PC-9 (cell line): Measurements from ENCODE around the gene GSC. TPM values are rescaled to one million over a fixed set of nuclear protein-coding genes. Genes with fewer than 3 reads are reported as not detected.

Experiments
- BruUV-seq: library from RNA; stranded (reverse); fragments of 400-500 nt; replicated peaks from 2 replicates; lab custom pipeline; 2021; lab: Mats Ljungman, UMichigan
- CTCF ChIA-PET: fragments of 300-600 bp; sonication (Branson Sonifier 250); formaldehyde crosslinking; loops from one replicate; lab custom pipeline; 2022; ENCODE audit warnings: antibody characterized with exemption; lab: Charles Lee
- POLR2A ChIA-PET: fragments of 300-600 bp; sonication (Branson Sonifier 250); formaldehyde crosslinking; loops from one replicate; lab custom pipeline; 2022; ENCODE audit warnings: antibody characterized with exemption; ENCODE audit not compliant: unreplicated experiment; lab: Charles Lee
- DNase-seq, 2 experiments: peaks; one replicate each; pipeline versions ENCODE4 v3.0.0 to v3.0.0-alpha.2; 2015 to 2022; ENCODE audit warnings: mixed read lengths in 1 of 2
- H2AFZ ChIP-seq: fragments of 200-600 bp; sonication (generic); 2 replicates; pipeline ENCODE4 v1.8.1; 2017; ENCODE audit warnings: antibody characterized with exemption
- H3F3A ChIP-seq: fragments of 200-600 bp; sonication (generic); 2 replicates; pipeline ENCODE4 v1.8.1; 2017; ENCODE audit warnings: antibody characterized with exemption, mild to moderate bottlenecking, low read depth; ENCODE audit not compliant: insufficient read depth
- H3K27ac ChIP-seq: fragments of 200-600 bp; sonication (generic); 2 replicates; pipeline ENCODE4 v1.6.1; 2016; ENCODE audit warnings: mixed run types
- H3K27me3 ChIP-seq: fragments of 200-600 bp; sonication (generic); 2 replicates; pipeline ENCODE4 v1.6.1; 2016; ENCODE audit warnings: low read depth, mixed run types; ENCODE audit not compliant: insufficient read depth
- H3K36me3 ChIP-seq: fragments of 200-600 bp; sonication (generic); 2 replicates; pipeline ENCODE4 v1.6.1; 2016; ENCODE audit warnings: low read depth, mixed run types
- H3K4me1 ChIP-seq: fragments of 200-600 bp; sonication (generic); replicated peaks from 2 replicates; pipeline ENCODE4 v1.6.1; 2016; ENCODE audit warnings: mixed run types; ENCODE audit not compliant: insufficient read depth
- H3K4me2 ChIP-seq: fragments of 200-600 bp; sonication (generic); 2 replicates; pipeline ENCODE4 v1.6.1; 2017; ENCODE audit warnings: mixed run types
- H3K4me3 ChIP-seq: fragments of 200-600 bp; sonication (generic); 2 replicates; pipeline ENCODE4 v1.6.1; 2016; ENCODE audit warnings: mixed run types
- H3K79me2 ChIP-seq: fragments of 200-600 bp; sonication (generic); 2 replicates; pipeline ENCODE4 v1.6.1; 2017; ENCODE audit warnings: low read depth, mixed run types
- H3K9me2 ChIP-seq: fragments of 200-600 bp; sonication (generic); 2 replicates; pipeline ENCODE4 v1.8.1; 2017; ENCODE audit warnings: mild to moderate bottlenecking; ENCODE audit not compliant: insufficient read depth
- H3K9me3 ChIP-seq: fragments of 200-600 bp; sonication (generic); 2 replicates; pipeline ENCODE4 v1.8.1; 2016; ENCODE audit warnings: low read depth; ENCODE audit not compliant: insufficient read depth
- H4K20me1 ChIP-seq: fragments of 200-600 bp; sonication (generic); 2 replicates; pipeline ENCODE4 v1.8.1; 2017; ENCODE audit not compliant: insufficient read depth
- EZH2 ChIP-seq: fragments of 200-600 bp; sonication (generic); IDR thresholded peaks from 2 replicates; pipeline ENCODE4 v1.8.0; 2017; ENCODE audit warnings: antibody characterized with exemption, low read depth
- intact Hi-C: fragments of 100-400 bp; cut with micrococcal nuclease; formaldehyde crosslinking; loops from one replicate; pipeline ENCODE4 v1.10.0; 2022; ENCODE audit not compliant: unreplicated experiment
- total RNA-seq: library from RNA; stranded (reverse); gene quantifications from 2 replicates; pipeline ENCODE4 v1.2.3, GENCODE V29; 2021
- TF ChIP-seq, protein P1 (sequence below): fragments of 200-600 bp; sonication (generic); conservative IDR thresholded peaks from 2 replicates; pipeline ENCODE4 v1.6.1; 2017; ENCODE audit warnings: mixed run types, antibody characterized with exemption, mild to moderate bottlenecking, moderate library complexity

Gene GSC
- total RNA-seq, 1 experiment from 2014 or later: not detected

DNA sequence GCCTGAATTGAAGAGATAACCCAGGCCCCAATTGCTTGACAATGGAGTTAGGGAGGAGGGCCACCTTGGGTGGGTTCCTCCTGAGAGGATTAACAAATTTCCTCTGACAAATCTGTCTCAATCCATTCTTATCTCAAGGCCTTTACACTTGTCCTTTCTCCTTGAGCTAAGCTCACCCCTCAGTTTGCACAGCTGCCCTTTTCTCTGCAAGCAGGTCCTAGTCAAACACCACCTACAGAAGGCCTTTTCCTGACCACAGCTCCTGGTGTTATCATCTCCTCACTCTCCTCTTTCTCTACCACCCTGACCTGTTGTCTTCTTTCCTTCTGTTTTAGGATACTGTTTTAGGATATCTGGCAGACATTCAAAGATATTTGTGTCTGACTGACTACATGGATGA lies 26.4 kb upstream of the GSC start:
- Histone ChIP-seq H3K27ac (no peak overlapping the region), H3K4me2 (no peak overlapping the region), H2AFZ (no peak overlapping the region), H4K20me1 (no peaks in the 10 kb centered on the region), H3K27me3 (peaks cover 4% of the 10 kb centered on the region), H3F3A (no peaks in the 10 kb centered on the region), H3K36me3 (no peaks in the 10 kb centered on the region), H3K9me3 (no peaks in the 10 kb centered on the region), H3K4me3 (no peak overlapping the region), H3K79me2 (no peaks in the 10 kb centered on the region), H3K4me1 (no peaks in the 10 kb centered on the region), H3K9me2 (no peaks in the 10 kb centered on the region)
- intact Hi-C loops: no loop called here
- POLR2A ChIA-PET: no interaction called here
- TF ChIP-seq, protein P1, sequence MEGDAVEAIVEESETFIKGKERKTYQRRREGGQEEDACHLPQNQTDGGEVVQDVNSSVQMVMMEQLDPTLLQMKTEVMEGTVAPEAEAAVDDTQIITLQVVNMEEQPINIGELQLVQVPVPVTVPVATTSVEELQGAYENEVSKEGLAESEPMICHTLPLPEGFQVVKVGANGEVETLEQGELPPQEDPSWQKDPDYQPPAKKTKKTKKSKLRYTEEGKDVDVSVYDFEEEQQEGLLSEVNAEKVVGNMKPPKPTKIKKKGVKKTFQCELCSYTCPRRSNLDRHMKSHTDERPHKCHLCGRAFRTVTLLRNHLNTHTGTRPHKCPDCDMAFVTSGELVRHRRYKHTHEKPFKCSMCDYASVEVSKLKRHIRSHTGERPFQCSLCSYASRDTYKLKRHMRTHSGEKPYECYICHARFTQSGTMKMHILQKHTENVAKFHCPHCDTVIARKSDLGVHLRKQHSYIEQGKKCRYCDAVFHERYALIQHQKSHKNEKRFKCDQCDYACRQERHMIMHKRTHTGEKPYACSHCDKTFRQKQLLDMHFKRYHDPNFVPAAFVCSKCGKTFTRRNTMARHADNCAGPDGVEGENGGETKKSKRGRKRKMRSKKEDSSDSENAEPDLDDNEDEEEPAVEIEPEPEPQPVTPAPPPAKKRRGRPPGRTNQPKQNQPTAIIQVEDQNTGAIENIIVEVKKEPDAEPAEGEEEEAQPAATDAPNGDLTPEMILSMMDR: no peak
- no peak for TF ChIP-seq EZH2
- no peak for DNase-seq
- BruUV-seq: no TSS peak
- CTCF ChIA-PET: no interaction called here

DNA sequence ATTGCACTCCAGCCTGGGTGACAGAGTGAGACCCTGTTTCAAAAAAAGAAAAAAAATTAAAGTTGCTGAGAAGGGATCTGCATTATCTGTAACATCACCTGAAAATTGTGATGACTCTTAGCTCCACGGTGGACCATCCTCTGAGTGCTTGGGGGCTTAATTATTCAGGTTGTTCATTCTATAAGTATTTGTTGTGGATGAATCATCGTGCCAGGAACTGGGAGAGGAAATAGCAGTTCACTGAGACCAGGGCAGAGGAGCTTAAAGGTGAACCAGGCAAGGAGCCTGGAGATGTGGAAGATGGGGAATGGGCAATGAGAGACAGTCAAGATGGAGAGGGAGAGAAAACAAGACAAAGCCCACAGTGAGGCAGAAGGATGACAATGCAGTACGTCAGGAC lies 25.5 kb upstream of the GSC start:
- Histone ChIP-seq H3K36me3 (no peaks in the 10 kb centered on the region), H3K9me2 (no peaks in the 10 kb centered on the region), H3K79me2 (no peaks in the 10 kb centered on the region), H3K9me3 (no peaks in the 10 kb centered on the region), H3K4me3 (no peak overlapping the region), H3K4me2 (no peak overlapping the region), H3K4me1 (no peaks in the 10 kb centered on the region), H3K27ac (no peak overlapping the region), H3K27me3 (peaks cover 4% of the 10 kb centered on the region), H3F3A (no peaks in the 10 kb centered on the region), H2AFZ (no peak overlapping the region), H4K20me1 (no peaks in the 10 kb centered on the region)
- intact Hi-C loops: no loop called here
- DNase-seq: no peak
- no TSS peak for BruUV-seq
- TF ChIP-seq EZH2: no peak
- TF ChIP-seq, protein P1: no peak
- ChIA-PET POLR2A (no interaction called here), CTCF (no interaction called here)

DNA sequence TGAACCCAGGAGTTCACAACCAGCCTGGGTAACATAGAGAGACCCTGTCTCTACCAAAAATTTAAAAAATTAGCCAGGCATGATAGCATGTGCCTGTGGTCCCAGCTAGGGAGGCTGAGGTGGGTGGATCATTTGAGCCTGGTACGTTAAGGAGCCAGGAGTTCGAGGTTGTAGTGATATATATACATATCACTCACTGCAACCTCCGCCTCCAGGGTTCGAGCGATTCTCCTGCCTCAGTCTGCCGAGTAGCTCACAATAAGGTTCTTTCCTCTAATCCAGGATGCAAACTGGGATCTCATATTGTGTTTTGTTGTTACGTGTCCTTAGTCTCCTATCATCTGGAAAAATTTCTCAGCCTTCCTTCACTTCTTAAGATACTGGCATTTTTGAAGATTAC lies 24.0 kb upstream of the GSC start:
- H3K79me2 ChIP-seq: no peaks in the 10 kb centered on the region
- no peaks in the 10 kb centered on the region for H3K4me1 ChIP-seq
- H4K20me1 ChIP-seq: no peaks in the 10 kb centered on the region
- CTCF ChIA-PET: no interaction called here
- no peak overlapping the region for H3K4me3 ChIP-seq
- no peak overlapping the region for H3K27ac ChIP-seq
- no peaks in the 10 kb centered on the region for H3K9me2 ChIP-seq
- DNase-seq: no peak
- TF ChIP-seq, protein P1: no peak
- no peak for TF ChIP-seq EZH2
- no peaks in the 10 kb centered on the region for H3K36me3 ChIP-seq
- no peaks in the 10 kb centered on the region for H3K9me3 ChIP-seq
- no TSS peak for BruUV-seq
- H2AFZ ChIP-seq: no peak overlapping the region
- intact Hi-C loops: no loop called here
- H3F3A ChIP-seq: no peaks in the 10 kb centered on the region
- H3K4me2 ChIP-seq: no peak overlapping the region
- peaks cover 9% of the 10 kb centered on the region for H3K27me3 ChIP-seq
- POLR2A ChIA-PET: no interaction called here
